HG02623 (cell line): ENCODE results near the gene COBLL1.
A peak's percentile ranks its signal among the peaks of the same experiment; 100 is the strongest.

ENCODE experiments used
- ATAC-seq: cut with Tn5 transposase; IDR thresholded peaks from one replicate; pipeline ENCODE4 v1.9.1; 2021; ENCODE audit warnings: moderate library complexity; ENCODE audit not compliant: unreplicated experiment

COBLL1 gene

DNA sequence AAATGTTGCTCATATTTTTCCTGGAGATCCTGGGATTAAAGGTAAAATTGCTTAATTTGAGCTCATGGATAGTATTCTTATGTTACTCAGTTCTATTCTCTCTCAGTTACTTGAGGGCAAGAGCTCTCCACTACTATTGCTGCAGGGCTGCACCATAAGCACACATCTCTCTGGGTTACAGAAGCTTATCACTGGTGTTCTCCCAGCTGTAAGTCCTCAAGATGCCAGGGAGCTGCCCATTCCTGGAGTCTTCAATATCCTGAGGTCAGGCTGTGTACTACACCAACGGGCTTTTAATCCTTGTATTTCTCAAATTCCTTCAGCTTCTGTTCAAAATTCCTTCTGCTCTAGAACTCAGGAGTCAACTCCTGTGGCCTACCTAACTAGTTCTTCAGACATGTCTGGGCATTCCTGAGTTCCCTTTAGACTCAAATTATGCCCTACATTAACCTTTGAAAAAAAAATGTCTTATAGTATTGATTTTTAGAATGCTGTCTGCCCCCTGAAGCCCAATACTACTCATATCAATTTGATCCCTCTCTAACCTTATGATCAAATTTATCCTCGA lies 17.7 kb upstream of the COBLL1 start:
- ATAC-seq, result no peak

- no peak for ATAC-seq
These were observed 10.5 kb upstream of the COBLL1 start for GRCh38 chr2:164852086-164852485.

GRCh38 chr2:164850235-164850634 lies 8.6 kb upstream of the COBLL1 start:
- no peak for ATAC-seq

- no peak for ATAC-seq
These were observed 7.9 kb upstream of the COBLL1 start for GRCh38 chr2:164849506-164849905.

DNA sequence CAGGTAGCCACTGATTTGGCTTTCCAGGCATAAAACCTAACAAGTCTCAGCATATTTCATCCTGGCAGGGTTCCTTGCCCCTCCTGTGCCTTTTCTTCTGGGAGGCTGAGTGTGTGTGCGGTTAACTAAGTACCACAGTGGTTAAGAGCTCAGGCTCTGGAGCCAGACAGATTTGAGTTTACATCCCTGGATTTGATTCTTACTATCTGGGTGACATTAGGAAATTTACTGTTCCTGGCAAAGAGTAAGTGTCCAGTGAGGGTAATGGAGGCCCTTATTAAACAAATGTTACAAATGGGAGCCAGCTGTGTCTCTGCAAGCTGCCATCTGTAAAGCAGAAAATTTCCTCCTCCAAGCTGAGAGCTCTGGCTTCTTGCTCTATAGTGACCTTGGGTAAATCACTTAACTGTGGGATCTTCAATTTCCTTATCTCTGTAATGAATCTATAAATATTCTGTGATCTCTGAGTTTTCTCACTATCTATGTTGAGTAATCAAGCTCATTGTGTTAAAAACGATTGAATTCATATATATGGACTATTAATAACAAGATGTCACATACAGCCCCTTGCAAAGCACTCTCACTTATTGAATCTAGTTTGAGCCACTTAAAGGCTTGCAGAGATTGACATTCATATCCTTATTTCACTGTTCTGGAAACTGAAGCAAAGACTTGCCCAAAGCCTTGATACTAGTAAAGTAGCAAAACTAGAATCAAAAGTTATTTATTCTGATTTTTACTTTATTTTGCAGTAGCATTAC lies 6.5 kb upstream of the COBLL1 start:
- no peak for ATAC-seq

DNA sequence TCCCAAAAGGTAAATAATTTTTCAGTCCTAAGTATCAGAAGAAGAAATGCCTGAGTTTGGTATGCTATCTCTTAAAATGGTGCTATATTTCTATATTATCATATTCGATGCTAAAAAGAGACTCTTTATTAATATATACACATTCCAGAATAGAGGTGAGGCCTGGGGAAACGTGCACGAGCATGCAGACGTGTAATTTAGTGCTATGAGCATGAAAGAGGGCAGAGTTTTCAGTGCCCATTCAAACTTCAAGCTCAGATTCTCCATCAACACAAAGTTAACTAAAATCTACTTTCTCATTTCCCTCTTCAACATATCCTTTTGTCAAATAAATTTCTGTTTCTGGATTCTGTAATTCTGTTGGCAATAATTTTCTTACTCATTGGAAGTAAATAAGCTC lies 5.7 kb upstream of the COBLL1 start:
- no peak for ATAC-seq

DNA sequence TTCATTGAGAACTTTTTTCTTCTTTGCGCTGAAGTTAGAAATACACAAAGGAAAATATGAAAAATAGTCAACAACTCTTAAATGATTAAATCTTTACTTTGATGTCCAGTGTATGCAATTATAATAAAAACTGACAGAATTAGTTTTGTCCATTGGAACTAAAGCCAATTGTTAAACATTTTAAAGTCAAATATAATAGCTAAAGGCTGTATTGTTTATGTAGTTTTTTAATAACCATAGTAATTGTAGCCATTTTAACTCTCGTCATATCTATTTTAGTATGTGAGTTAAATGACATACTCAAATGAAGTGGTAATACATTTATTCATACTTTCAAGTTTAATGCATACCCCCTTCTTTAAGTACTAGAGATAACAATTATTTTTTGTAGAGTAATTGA lies 4.7 kb upstream of the COBLL1 start:
- no peak for ATAC-seq

DNA sequence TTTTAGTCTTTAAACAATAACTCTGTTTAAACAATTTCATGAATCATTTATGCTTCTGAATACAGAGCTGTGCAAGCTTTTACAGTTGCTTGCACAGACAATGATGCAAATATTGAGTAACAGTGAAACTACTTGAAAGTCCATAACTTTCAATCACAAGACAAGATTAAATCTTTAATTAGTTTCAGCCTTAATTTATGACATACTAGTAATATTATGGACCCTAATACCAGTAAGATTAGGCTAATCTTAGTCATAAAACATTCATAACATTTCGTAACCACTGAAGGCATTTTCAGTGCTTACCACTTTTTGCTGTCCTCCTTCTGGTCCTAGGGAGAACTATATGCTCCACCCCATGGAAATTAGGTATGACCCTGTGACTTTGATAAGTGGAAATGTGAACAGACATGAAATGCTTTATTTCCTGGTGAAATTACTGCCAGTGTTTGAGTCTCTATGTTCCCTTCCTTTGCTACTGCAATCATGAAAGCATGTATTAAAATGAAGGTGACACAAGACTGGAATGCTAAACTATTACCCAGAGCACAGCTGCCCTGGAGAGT lies 1.8 kb upstream of the COBLL1 start:
- no peak for ATAC-seq

GRCh38 chr2:164842624-164842966 lies 972 bp upstream of the COBLL1 start:
- no peak for ATAC-seq

DNA sequence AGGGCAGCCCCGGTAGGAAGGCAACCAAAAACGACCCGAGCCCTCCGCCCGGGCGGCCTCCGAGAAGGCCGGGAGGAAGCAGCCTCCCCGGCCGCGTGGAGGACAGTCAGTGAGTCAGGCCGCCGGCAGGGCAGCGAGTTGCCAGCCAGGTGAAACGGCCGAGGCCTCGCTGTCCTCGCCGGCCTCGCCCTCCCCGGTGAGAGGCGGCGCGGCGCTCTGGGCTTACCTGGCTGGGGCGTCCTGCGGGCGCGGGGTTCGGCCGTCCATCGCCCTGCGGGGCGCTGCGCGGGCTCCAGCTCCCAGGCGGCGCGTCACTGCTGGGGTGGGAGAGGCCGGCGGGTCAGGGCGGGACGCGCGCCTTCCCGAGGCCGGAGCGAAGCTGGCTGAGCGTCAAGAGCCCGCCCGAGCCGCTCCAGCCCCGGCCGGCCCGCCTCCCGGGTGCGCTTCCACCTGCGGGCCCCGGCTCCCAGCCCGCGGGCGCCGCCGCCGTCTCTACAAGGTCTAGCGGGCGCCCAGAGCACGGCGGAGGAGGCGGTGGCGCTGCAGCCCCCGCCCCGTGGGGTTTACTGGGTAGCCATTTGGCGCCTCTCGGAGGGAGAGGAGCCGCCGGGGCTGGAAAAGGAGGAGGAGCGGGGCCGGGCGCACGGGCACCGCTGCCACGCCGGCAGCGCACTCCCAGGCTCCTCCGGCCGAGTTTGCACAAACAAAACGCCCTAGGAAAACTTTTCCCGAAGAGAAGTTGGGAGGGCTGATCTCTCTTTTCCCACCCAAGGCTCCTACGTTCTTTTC lies 499 bp downstream of the COBLL1 start:
- peak; percentile 56 for ATAC-seq

- no peak for ATAC-seq
These were observed 1.1 kb downstream of the COBLL1 start for GRCh38 chr2:164840458-164840929.

- ATAC-seq, result no peak
These were observed 1.6 kb downstream of the COBLL1 start for GRCh38 chr2:164839914-164840457.

DNA sequence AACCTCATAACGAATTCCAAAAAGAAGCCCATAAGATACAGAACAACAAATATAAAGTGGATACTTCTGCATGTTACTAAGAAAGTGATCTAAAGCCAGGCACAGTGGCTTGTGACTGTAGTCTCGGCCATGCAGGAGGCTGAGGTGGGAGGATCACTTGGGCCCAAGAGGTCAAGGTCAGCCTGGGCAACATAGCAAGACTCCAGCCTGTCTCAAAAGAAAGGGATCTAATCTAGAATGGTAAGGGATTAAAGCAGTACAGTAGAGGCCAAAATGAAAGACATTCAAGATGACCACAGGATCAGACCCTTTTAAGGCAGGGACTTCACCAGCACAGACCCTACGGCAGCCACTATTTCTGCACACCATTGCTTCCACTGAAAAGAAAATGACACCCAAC lies 3.8 kb downstream of the COBLL1 start:
- no peak for ATAC-seq

DNA sequence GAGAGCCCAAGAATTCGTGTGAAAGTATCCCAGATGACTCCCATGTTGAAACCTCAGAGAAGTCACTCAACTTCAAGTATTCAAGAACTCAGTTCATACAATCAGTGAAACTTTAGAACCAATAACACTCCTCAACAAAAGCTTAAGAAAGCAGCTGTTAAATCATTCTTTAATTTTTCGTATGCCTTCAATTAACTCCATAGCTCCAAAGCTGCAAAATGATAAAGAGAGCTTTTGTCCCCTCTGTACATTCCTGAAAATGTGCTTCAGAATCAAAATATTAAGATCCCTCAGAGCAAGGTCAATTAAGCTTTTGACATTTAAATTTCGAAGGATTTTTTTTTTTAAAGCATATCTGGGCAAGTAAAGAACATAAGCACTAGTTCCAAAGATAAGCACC lies 4.7 kb downstream of the COBLL1 start:
- ATAC-seq, result no peak

DNA sequence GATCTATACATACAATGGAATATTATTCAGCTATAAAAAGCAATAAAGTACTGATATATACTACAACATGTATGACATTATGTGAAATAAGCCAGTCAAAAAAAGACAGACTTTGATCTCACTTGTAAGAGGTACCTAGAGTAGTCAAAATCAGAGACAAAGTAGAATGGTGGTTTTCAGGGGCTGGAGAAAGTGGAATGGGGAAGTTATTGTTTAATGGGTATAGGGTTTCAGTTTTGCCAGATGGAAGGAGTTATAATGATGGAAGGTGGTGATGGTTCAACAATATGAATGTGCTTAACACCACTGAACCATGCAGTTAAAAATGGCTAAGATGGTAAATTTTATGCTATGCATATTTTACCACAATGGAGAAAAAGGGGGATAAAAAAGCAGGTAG lies 6.3 kb downstream of the COBLL1 start:
- ATAC-seq, result no peak

DNA sequence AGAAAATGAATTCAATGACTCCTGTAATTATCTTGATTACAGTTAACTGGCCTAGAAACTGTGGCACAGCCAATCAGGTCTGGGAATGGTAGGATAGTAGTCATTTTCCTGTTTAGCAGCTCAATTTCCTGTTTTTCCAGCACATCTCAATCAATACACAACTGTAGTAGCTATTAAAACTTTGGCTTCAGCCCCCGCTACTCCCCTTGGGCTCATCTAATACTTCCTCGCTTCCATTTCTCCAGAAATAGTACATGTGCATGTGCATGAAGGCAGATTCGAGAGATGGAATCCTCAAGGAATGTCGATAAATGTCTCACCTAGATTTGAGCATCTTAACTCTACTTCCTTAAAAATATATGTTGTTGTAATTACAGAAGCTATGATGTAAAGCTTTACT lies 9.7 kb downstream of the COBLL1 start:
- ATAC-seq, result no peak

GRCh38 chr2:164831180-164831579 lies 10.4 kb downstream of the COBLL1 start:
- ATAC-seq, result no peak

DNA sequence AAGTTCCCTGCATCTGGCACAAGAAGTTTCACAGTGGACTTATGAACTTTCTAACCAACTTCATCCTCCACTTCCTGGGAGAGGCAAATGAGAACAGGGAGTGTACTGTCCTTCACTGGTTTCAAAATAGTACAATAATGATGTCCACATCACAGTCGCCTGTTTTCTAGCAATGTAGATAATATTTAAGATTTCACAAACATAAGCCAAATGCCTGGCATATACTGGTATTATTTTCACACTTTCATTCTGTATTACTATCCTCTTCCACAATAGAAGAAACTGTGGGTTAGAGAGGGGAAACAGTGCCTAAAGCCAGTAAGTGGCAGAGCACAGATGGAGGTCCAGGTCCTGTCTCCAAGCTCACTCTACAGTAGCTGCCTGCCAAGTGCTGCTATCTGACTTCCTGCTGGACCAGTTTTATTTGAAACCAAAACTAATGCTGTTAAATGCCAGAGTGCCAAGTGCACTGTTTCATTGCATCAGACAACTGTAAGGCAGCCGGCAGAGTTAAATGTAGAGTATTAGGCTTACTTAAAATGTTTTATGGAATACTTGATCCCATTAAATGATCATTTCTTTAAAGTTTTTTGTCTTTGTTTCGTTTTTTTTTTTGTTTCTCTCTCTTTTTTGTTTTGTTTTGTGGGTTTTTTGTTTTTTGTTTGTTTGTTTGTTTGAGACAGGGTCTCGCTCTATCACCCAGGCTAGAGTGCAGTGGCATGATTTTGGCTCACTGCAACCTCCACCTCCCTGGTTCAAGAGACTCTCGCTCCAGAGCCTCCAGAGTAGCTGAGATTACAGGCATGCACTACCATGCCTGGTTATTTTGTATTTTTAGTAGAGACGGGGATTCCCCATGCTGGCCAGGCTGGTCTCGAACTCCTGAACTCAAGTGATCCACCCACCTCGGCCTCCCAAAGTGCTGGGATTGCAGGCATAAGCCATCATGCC lies 15.1 kb downstream of the COBLL1 start:
- no peak for ATAC-seq

DNA sequence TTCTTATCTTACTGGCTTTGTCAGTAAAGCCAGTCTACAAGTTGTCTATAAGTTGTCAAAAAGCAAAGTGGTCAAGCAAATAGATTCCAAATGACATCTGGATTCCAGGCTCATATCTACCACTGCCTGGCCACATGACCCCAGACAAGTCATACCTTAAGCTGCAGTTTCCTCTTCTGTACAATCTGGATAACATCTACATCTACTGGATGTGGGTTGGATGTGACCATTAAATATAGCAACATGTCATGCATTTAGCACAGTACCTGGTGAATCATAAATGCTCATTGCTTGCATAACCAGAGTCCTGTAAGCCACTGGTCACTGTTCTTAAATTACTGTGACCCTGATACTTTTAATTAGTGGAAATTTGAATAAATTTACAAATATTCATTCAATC lies 16.8 kb downstream of the COBLL1 start:
- ATAC-seq, result no peak

DNA sequence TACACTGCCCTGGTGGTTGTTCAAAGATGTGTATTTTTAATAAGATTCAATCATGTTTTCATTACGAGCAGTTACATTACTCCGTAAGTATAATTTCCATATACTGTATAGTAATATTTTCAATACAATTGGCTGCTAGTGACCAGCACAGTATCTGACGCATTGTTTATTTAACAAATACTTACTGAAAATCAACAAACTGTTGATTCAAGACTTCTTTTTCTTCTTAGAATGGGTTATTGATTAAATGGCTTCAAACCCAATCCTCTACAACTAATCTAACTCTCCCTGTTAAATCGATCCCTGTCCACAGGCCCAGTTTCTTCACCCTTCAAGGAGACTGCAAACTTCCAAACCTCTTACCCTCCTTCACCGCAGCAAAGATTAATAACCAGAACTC lies 18.5 kb downstream of the COBLL1 start:
- ATAC-seq, result no peak
